ENCODE measurements around the gene NMS.

NMS gene

DNA sequence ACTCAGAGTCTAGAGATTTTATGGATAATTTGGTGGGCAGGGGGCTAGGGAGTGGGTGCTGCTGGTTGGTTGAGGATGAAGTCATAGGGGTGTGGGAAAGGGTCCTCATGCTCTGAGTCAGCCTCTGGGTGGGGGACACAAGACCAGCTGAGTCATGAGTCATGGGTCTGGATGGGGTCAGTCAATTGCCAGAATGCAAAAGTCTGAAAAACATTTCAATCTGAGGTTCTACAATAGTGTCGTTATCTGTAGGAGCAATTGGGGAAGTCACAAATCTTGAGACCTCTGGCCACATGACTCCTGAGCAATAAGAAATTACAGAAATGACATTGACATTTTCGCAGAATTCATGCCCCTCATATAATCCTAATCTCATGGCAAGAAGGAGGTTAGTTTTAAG is 15.1 kb downstream of the NMS start:
- no peak for DNase-seq

DNA sequence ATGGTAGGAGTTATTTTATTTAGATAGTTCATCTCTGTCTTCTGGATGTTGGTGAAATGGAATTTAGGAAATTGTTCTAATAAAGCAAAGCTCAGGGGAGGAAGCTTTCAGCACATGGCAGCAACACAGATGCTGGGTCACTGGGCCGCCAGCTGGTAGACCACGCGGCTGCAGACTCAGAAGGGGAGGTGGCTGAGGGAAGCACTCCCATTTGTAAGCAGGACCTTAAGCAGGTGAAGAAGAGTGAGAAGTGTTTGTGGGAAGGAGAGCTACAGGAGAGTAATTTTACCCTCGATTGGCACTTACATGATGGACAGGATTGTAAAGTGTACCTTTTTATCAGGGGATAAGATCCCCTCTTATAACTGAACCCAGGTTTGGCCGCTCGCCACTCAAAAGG is 24.4 kb downstream of the NMS start:
- no peak for DNase-seq

DNA sequence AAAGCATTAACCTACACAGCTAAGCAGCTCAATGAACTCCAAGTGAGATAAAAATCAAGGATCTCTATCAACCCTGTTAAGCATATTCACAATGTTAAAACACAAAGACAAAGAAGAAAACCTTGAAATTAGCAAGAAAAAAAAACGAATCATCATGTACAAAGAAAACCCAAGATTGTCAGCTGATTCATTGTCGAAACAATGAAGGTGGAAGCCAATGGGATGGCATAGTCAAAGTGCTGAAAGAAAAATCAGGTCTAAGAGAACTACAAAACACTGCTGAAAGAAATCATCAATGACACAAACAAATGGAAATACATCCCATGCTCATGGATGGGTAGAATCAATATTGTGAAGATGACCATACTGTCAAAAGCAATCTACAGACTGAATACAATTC is 32.5 kb downstream of the NMS start:
- DNase-seq: no peak

DNA sequence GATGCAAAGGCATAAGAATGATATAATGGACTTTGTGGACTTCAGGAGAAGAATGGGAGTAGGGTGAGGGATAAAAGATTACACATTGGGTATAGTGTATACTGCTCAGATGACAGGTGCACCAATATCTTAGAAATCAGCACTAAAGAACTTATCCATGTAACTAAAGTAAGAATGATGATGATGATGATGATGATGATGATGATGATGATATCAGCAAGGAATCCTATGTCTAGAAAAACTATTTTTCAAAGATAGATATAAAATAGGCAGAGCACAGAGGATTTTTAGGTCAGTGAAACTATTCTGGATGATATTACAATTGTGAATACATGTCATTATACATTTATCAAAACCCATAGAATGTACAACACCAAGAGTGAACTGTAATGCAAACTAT is 34.3 kb downstream of the NMS start:
- DNase-seq: no peak

DNA sequence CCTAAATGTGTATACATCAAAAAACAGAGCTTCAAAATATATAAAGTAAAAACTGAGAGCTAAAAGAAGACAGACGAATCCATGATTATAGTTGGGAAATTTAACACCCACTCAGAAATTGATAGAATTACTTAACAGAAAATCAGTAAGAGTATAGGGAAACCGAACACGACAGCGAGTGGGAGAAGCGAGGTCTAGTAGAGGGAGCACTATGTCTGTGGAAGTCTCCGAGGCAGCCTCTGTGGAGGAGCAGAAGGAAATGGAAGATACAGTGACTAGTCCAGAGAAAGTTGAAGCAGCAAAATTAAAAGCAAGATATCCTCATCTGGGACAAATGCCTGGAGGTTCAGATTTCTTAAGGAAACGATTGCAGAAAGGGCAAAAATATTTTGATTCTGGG is 38.8 kb downstream of the NMS start:
- no peak for DNase-seq

DNA sequence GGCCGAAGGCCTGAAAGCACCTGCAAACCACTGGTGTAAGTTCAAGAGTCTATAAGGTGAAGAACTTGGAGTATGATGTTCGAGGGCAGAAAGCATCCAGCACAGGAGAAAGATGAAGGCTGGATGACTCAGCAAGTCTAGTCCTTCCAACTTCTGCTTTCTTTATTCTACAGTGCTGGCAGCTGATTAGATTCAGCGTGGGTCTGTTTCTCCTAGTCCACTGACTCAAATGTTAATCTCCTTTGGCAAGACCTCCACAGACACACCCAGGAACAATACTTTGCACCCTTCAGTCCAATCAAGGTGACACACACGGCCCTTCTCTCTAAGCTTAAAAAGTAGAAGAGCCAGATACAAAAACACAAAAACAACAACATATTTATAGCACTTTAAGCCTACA is 43.4 kb downstream of the NMS start:
- DNase-seq: no peak

DNA sequence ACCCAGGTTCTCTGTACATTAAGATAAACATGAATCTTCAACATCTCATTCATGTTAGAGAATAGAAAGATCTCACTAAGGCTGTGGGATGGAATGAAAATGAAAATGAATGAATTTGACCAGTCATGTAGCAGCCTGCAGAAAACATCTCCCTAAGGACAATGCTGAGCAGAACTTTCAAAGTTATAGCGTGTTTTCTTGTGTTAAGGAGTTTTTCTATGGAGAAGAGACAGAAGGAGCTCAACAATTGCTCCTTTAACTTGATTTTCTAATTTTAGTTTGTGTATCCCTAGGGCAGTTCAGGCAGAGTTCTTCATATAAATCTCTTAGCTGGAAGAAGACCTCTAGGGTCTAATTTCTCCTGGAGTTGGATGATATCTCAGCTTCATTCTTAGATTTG is 47.3 kb downstream of the NMS start:
- DNase-seq: no peak

DNA sequence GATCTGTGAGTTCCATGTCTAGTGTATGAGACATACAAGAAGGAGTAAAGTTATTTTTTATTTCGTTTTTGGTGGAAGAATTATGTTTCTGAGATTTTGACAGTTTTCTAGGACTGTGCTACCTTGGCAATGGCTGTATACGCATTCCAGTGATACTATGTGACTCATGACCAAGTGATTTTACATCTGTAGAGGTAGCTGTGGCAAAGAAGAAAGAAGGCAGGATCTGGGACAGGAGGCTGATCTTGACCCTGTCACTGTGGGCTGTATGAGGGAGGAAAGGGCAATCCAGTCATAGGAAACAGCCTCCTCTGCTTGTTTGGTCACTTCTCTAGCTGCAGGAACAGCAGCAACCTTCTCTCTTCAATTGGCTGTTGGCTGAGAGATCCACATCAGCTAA is 48.5 kb downstream of the NMS start:
- DNase-seq: no peak

DNA sequence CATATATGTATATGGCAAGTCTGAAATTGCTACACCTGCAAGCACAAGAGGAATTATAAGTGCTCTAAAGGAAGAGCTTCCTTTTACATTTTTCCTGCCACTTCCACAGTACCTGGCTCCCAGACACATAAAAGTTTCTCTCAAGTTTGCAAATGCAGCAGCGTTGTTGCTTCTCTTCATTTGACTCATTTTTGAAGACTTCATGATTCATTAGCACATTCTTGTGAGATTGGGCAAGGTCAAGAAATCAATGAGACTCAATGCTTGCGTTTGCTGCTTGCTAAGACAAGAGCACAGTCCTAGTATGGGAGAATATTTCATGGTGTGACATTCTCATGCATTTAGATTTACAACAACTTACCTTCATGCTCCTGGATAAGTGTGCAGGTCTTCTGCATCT is 49.9 kb downstream of the NMS start:
- DNase-seq: no peak

DNA sequence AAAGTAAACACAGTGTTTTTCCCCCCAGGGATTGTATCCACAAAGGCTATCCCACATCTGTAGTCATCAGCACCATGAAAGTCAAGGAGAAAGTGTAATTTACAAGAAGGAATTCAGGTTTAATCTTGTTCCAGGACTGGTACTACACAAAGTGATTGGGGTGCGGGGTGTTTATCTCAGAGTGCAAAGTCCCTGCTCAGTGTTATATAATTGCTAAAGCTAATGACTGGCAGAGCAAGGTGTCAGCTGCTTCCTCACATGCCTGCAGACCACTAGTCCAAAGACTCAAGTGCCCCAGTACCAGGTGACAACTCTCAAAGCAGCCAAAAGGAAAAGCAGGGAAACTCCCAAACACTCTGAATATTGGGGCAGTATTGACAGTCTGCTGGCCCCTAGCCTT is 52.1 kb downstream of the NMS start:
- DNase-seq: no peak

DNA sequence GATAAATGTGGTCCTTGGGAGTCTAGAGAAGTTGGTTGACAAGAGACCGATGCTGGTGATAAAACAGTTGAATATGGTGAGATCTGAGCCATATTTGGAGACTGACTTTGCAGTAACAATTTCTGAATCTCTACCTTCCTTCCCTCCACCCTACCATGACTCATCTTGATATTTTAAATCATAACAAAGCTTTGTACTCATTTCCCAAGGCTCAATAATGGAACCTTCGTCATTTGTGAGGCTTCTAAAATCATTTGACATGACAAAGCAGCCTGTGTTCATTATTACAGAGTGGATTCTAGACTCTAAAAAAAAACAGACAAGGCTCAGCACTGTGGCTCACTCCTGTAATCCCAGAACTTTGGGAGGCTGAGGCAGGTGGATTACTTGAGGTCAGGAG is 54.0 kb downstream of the NMS start:
- DNase-seq: no peak

DNA sequence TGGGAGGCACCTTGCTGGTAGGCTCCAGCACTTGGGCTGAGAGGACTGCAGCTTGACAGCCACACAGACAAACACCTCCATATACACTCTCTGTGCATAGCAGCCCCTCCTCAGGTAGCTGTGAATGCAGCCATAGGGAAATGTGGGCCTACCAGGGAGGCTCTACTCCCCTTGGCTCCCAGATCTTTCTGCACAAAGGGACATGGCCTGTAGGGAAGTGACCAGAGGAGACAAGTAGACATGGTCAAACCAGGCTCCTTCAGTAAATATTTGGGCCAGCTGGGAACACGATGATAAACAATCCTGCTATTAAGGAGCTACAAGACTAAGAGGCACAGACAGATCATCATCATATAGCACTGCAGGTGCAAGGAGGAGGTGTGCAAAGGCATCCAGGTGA is 56.6 kb downstream of the NMS start:
- no peak for DNase-seq

DNA sequence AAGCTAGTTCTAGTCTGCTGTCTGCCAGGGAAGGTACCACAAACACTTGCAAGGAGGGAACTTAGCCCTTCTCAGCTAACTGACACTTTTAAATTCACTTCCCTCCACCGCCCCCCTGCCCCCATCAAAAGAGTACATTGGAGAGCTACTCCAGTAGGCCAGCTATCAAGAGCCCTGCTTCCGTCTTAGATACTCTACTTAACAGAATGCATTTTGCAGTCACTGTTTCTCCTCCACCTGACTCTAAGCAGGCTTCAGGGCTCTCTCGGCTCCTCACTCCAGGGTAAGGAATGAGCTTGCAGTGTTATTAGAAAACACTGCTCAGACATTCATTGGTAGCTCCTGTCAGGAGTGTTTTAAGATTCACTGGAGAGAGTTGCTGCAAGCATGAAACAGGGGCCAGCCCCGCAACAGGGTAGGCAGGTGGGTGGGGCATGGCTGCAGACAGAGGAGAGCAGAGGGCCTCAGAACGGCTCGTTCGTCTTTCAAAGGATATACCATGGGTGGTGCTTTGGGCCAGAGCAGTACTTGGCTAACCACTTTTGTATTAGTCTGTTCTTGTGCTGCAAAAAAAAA is 57.2 kb downstream of the NMS start:
- no peak for DNase-seq

DNA sequence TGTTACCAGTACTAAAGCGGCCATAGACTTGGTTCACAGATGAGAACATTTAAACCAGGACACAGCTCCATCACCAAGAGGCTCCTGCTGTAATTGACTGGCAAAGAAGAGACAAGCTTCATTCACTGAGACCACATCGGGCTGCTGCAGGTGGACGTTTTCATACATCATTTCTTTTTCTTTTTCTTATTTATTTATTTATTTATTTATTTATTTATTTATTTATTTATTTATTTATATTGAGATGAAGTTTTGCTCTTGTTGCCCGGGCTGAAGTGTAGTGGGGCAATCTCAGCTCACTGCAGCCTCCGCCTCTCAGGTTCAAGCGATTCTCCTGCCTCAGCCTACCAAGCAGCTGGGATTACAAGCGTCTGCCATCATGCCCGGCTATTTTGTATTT is 58.9 kb downstream of the NMS start:
- no peak for DNase-seq

DNA sequence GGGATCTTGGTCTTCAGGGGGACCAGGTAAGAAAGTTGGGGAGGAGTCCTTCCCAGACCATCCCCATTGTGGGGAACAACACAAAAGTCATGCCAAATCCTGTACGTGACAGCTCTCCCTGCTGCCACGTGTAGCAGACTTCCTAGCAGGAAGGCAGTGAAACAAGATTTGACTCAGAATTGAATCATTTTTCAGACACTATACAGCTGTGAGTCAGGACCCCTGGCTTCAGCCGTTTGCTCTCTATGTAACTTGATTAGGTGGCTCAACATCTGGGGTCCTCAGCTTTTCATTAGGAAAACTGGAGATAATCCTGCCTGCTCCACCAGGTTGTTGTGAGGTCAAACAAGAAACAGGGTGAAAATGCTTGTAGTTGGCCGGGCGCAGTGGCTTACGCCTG is 59.6 kb downstream of the NMS start:
- DNase-seq: no peak

Measured in T-helper 9 cell (primary cell).